ENCODE measurements around the gene TBX2. TPM values are rescaled to one million over a fixed set of nuclear protein-coding genes. Genes with fewer than 3 reads are reported as not detected.

The TBX2 gene
- total RNA-seq, 2 experiments from 2014 or later = not detected

DNA sequence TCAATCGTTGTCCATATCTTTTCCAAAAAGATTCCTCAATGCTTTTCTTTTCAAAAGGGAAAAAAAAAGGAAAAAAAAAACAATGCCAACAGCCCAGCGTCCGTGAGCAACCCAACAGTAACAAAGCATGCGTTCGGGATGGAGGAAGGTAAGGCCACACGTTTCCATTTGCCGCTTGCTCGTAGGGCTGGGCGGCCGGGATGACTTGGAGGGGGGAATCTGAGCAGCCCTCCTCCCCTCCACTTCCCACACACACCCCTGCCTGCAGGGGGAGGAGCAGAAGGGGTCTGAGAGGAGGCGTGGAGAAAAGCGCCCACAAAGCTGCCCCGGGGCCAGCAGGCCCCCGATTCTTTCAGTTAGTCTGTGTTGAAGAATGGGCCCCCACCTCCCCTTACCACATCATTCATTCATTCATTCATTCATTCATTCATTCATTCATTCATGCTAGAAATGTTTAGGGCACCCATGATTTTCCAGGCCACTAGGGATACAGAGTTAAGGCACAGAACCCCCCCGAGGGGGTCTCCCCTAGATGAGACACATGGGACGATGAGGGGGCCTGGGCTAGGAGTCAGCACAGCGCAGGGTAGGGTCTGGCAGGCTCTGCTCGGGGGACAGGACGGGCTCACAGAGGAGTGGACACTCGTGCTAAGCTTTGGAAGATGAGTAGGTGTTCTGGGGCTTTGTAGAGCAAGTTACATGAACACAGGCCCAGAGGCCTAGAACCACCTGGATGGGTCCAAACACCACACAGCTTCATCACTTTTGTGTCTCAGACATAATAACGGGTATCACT, 10.9 kb upstream of the TBX2 start:
- ChIA-PET POLR2A (no interaction called here), CTCF (interaction anchor here (0.6 to 0.9 kb wide), 2 partner anchors 221 to 416 kb away, joined by 3 read pairs; no protein-coding TSS in a partner anchor)
- H3K9me3 Mint-ChIP-seq = no peaks in the 10 kb centered on the region
- no peak overlapping the region for H3K4me3 Mint-ChIP-seq
- TF ChIP-seq, protein P1, sequence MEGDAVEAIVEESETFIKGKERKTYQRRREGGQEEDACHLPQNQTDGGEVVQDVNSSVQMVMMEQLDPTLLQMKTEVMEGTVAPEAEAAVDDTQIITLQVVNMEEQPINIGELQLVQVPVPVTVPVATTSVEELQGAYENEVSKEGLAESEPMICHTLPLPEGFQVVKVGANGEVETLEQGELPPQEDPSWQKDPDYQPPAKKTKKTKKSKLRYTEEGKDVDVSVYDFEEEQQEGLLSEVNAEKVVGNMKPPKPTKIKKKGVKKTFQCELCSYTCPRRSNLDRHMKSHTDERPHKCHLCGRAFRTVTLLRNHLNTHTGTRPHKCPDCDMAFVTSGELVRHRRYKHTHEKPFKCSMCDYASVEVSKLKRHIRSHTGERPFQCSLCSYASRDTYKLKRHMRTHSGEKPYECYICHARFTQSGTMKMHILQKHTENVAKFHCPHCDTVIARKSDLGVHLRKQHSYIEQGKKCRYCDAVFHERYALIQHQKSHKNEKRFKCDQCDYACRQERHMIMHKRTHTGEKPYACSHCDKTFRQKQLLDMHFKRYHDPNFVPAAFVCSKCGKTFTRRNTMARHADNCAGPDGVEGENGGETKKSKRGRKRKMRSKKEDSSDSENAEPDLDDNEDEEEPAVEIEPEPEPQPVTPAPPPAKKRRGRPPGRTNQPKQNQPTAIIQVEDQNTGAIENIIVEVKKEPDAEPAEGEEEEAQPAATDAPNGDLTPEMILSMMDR (IDR thresholded peaks at IDR 0.05) = no peak
- no peaks in the 10 kb centered on the region for H3K36me3 Mint-ChIP-seq (ENCODE audit: low read depth)
- H3K27me3 Mint-ChIP-seq = peaks cover 3% of the 10 kb centered on the region
- intact Hi-C loops (cut with micrococcal nuclease) = no loop called here
- no peaks in the 10 kb centered on the region for H3K4me1 Mint-ChIP-seq (ENCODE audit: low read depth)
- ATAC-seq (no peak), DNase-seq (no peak)
- no peak overlapping the region for H3K27ac Mint-ChIP-seq

DNA sequence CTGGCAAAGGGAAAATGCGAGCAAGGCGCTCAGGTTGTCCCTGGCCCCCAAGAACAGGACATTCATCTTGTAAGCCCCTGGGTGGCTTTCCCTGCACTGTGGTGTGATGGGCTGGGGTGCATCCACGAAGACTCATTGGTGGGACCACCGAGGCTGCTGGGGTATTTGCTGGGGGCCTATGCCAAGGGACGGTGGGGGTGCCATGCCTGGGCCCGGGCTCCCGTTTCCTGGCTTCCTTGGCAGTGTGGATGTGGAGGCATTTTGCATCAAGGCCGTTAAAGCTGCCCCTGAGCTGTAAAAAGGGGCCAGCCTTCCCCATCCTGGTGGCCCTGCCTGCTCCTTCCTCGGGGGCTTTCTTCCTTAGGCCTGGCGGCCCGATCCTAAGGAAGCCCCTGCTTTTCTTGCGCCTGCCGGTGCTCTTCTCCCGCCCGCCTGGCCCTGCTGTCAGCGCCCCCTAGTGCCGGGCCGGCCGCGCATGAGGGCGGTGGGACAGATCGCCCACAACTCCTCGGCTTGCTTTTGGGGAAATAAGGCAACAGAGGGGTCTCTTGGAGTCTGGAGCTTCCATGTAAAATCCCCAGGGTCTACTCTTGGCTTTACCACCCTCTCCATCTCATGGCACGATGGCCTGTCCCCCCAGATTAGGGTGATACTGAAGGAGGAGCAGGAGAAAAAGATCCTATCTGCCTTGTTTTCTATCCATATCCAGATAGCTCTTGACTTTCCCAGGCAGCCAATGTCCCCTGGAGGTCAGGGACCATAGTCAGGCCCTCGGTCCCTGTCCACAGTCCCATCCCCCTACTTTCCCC, 9.8 kb upstream of the TBX2 start:
- Mint-ChIP-seq H3K27ac (no peak overlapping the region), H3K9me3 (no peaks in the 10 kb centered on the region), H3K27me3 (peaks cover 7% of the 10 kb centered on the region), H3K4me1 (ENCODE audit: low read depth) (no peaks in the 10 kb centered on the region), H3K36me3 (ENCODE audit: low read depth) (no peaks in the 10 kb centered on the region), H3K4me3 (no peak overlapping the region)
- ChIA-PET CTCF (interaction anchor here (0.6 to 2.3 kb wide), 17 partner anchors 11 to 676 kb away, joined by 3 to 8 read pairs (median 3); no protein-coding TSS in a partner anchor), POLR2A (no interaction called here)
- peak; percentile 65 for DNase-seq
- TF ChIP-seq, protein P1 (IDR thresholded peaks at IDR 0.05) = peak; percentile 85
- intact Hi-C loops (cut with micrococcal nuclease) = loop anchor here (5.0 kb wide), 1 partner anchor 388 kb away; no protein-coding TSS in a partner anchor
- peak; percentile 75 for ATAC-seq

- ATAC-seq (no peak), DNase-seq (no peak)
- ChIA-PET POLR2A (no interaction called here), CTCF (interaction anchor here (0.8 to 2.3 kb wide), 15 partner anchors 10 to 670 kb away, joined by 3 to 8 read pairs (median 3); no protein-coding TSS in a partner anchor)
- Mint-ChIP-seq H3K36me3 (ENCODE audit: low read depth) (no peaks in the 10 kb centered on the region), H3K27me3 (peaks cover 10% of the 10 kb centered on the region), H3K9me3 (no peaks in the 10 kb centered on the region), H3K4me1 (ENCODE audit: low read depth) (no peaks in the 10 kb centered on the region), H3K4me3 (no peak overlapping the region), H3K27ac (no peak overlapping the region)
- intact Hi-C loops (cut with micrococcal nuclease) = loop anchor here (5.0 kb wide), 1 partner anchor 388 kb away; no protein-coding TSS in a partner anchor
- TF ChIP-seq, protein P1 (IDR thresholded peaks at IDR 0.05) = no peak
Measured at GRCh38 chr17:61390479-61390791, 9.2 kb upstream of the TBX2 start.

GRCh38 chr17:61391595-61392291, 7.9 kb upstream of the TBX2 start:
- ChIA-PET POLR2A (no interaction called here), CTCF (interaction anchor here (0.9 to 2.3 kb wide), 5 partner anchors 13 to 420 kb away, joined by 3 to 8 read pairs (median 3); no protein-coding TSS in a partner anchor)
- no peaks in the 10 kb centered on the region for H3K36me3 Mint-ChIP-seq (ENCODE audit: low read depth)
- intact Hi-C loops (cut with micrococcal nuclease) = loop anchor here (5.0 kb wide), 1 partner anchor 389 kb away; no protein-coding TSS in a partner anchor
- no peaks in the 10 kb centered on the region for H3K4me1 Mint-ChIP-seq (ENCODE audit: low read depth)
- DNase-seq (no peak), ATAC-seq (no peak)
- no peaks in the 10 kb centered on the region for H3K9me3 Mint-ChIP-seq
- peaks cover 17% of the 10 kb centered on the region for H3K27me3 Mint-ChIP-seq
- TF ChIP-seq, protein P1 (IDR thresholded peaks at IDR 0.05) = no peak
- no peak overlapping the region for H3K27ac Mint-ChIP-seq
- no peak overlapping the region for H3K4me3 Mint-ChIP-seq

All from activated CD8-positive, alpha-beta T cell treated with anti-CD3 and anti-CD28 coated beads for 36 hours (primary cell).